Upper lobe of left lung (tissue), 6 donors: ENCODE results near the gene CEACAM19. TPM values are rescaled to one million over a fixed set of nuclear protein-coding genes. Genes with fewer than 3 reads are reported as not detected.
A peak's percentile ranks its signal among the peaks of the same experiment; 100 is the strongest.

Experiments
- ATAC-seq, 2 donors: fragments of 200-7000 bp; cut with Tn5 transposase; one replicate each; pipeline ENCODE4 v1.9.1; 2022; ENCODE audit warnings: mild to moderate bottlenecking in 2 of 2, moderate library complexity in 2 of 2; ENCODE audit not compliant: low FRiP score in 2 of 2
- DNase-seq, 2 donors: peaks; one replicate each; pipeline ENCODE4 v3.0.0-alpha.2; 2019 to 2020
- H3K27ac ChIP-seq, 4 donors: fragments of 200-600 bp; sonication (generic); one replicate each; pipeline ENCODE4 v1.5.1; 2016 to 2019
- H3K27me3 ChIP-seq, 4 donors: fragments of 200-600 bp; sonication (generic); one replicate each; pipeline ENCODE4 v1.5.1; 2017 to 2019
- H3K36me3 ChIP-seq, 4 donors: fragments of 200-600 bp; sonication (generic); one replicate each; pipeline ENCODE4 v1.5.1; 2016 to 2019
- H3K4me1 ChIP-seq, 4 donors: fragments of 200-600 bp; sonication (generic); one replicate each; pipeline ENCODE4 v1.5.1; 2018 to 2019
- H3K4me3 ChIP-seq, 4 donors: fragments of 200-600 bp; sonication (generic); one replicate each; pipeline ENCODE4 v1.5.1; 2017 to 2019; ENCODE audit warnings: mild to moderate bottlenecking in 2 of 4, moderate library complexity in 1 of 4
- H3K9me3 ChIP-seq, 4 donors: fragments of 200-600 bp; sonication (generic); one replicate each; pipeline ENCODE4 v1.5.1; 2018 to 2019
- EP300 ChIP-seq, 4 donors: sonication (generic); formaldehyde crosslinking; IDR thresholded peaks; one replicate each; pipeline ENCODE4 v1.5.1; 2017; ENCODE audit warnings: antibody characterized with exemption in 4 of 4, control low read depth in 2 of 4
- POLR2A ChIP-seq, 4 donors: fragments of 450-650 bp; IDR thresholded peaks; one replicate each; pipeline ENCODE4 v1.5.1; 2016 to 2017; ENCODE audit warnings: antibody characterized with exemption in 4 of 4, mild to moderate bottlenecking in 2 of 4
- POLR2AphosphoS5 ChIP-seq, 2 donors: sonication (generic); formaldehyde crosslinking; IDR thresholded peaks; one replicate each; pipeline ENCODE4 v1.5.1; 2017; ENCODE audit warnings: antibody characterized with exemption in 2 of 2
- WGBS, 2 donors: methylation state at CpG; one replicate each; pipeline ENCODE4 v1.1.5; 2017 to 2018; 5-methylcytosine and 5-hydroxymethylcytosine counted together
- total RNA-seq, 6 donors: library from RNA; depleted of rRNA in 4 of 6; stranded (reverse); fragments of >200 nt in 4 of 6; gene quantifications; one replicate each; pipeline versions ENCODE4 v1.1.0 to v1.2.1, GENCODE V29; 2016 to 2021
- TF ChIP-seq, protein P1 (sequence below), 6 experiments: fragments of 450-650 bp in 4 of 6; fragments of 200-600 bp in 2 of 6; sonication (generic) in 2 of 6; IDR thresholded peaks; one replicate each; pipeline ENCODE4 v1.5.1; 2016 to 2019; ENCODE audit warnings: antibody characterized with exemption in 6 of 6
- donor health status: DM: no; HTN: no; CAD: no; lungs with moderate emphysema.
- donor health status: DM: no; HTN: yes; CAD: no; lungs with severe emphysema.

Gene CEACAM19
- total RNA-seq, 6 donors from 2014 or later, result 2.8 to 13.6 (median 7.2) TPM

DNA sequence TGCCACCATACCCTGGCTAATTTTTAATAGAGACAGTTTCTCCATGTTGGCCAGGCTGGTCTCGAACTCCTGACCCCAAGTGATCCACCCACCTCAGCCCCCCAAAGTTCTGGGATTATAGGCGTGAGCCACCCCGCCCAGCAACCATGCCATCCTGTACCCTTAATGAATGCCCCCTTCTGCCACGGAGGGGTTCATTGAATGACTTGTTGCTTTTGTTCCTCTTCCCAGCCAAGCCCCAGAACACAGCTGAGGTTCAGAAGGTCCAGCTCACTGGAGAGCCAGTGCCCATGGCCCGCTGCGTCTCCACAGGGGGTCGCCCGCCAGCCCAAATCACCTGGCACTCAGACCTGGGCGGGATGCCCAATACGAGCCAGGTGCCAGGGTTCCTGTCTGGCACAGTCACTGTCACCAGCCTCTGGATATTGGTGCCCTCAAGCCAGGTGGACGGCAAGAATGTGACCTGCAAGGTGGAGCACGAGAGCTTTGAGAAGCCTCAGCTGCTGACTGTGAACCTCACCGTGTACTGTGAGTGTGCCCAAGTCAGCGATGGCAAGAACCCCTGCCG lies 21.6 kb upstream of the CEACAM19 start:
- peaks cover 15 to 69% (median 49%) of the 10 kb centered on the region in 4 donors for H3K36me3 ChIP-seq
- H3K27ac ChIP-seq, result no peak overlapping the region
- H3K4me3 ChIP-seq, result no peak overlapping the region
- TF ChIP-seq, protein P1, sequence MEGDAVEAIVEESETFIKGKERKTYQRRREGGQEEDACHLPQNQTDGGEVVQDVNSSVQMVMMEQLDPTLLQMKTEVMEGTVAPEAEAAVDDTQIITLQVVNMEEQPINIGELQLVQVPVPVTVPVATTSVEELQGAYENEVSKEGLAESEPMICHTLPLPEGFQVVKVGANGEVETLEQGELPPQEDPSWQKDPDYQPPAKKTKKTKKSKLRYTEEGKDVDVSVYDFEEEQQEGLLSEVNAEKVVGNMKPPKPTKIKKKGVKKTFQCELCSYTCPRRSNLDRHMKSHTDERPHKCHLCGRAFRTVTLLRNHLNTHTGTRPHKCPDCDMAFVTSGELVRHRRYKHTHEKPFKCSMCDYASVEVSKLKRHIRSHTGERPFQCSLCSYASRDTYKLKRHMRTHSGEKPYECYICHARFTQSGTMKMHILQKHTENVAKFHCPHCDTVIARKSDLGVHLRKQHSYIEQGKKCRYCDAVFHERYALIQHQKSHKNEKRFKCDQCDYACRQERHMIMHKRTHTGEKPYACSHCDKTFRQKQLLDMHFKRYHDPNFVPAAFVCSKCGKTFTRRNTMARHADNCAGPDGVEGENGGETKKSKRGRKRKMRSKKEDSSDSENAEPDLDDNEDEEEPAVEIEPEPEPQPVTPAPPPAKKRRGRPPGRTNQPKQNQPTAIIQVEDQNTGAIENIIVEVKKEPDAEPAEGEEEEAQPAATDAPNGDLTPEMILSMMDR (IDR thresholded peaks at IDR 0.05), result no peak
- TF ChIP-seq POLR2AphosphoS5 (IDR thresholded peaks at IDR 0.05), result no peak
- no peak for TF ChIP-seq EP300 (IDR thresholded peaks at IDR 0.05)
- H3K4me1 ChIP-seq, result peaks cover 21 to 32% (median 29%) of the 10 kb centered on the region in 4 donors
- H3K9me3 ChIP-seq, result no peaks in the 10 kb centered on the region
- no peak for ATAC-seq
- no peaks in the 10 kb centered on the region for H3K27me3 ChIP-seq
- no peak for DNase-seq
- WGBS, 2 donors, result 90 to 97% methylated on average over 10 to 12 of the region's 15 CpGs

DNA sequence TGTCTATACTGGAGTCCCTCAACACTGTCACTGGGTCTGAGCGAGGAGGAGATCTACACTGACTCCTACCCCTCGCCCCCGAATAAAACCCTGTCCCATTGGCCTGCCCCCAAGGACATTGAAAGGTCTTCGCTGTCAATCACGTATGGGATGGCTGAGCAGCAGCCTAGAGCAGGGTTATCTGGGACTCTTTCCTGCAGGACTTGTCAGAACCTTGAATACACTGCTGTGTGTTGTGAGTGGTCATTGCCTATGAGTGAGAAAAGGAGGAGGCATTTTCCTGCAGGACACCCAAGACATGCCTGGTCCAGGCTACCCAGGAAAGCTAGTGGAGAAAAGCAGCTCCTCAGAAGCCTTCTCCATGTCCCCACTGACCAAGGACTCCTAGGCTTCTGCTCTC lies 17.9 kb upstream of the CEACAM19 start:
- Histone ChIP-seq H3K36me3 (peaks cover 18 to 89% (median 56%) of the 10 kb centered on the region in 4 donors), H3K4me1 (peaks cover 6 to 17% (median 9%) of the 10 kb centered on the region in 4 donors), H3K4me3 (no peak overlapping the region), H3K9me3 (no peaks in the 10 kb centered on the region), H3K27ac (peak overlapping the region in 1 of 4 donors; percentile 52), H3K27me3 (no peaks in the 10 kb centered on the region)
- 89 to 95% methylated on average over 5 of the region's 5 CpGs for WGBS, 2 donors
- ATAC-seq (no peak), DNase-seq (no peak)
- TF ChIP-seq EP300 (IDR thresholded peaks at IDR 0.05) (no peak), POLR2A (IDR thresholded peaks at IDR 0.05) (no peak), POLR2AphosphoS5 (IDR thresholded peaks at IDR 0.05) (no peak)
- TF ChIP-seq, protein P1 (IDR thresholded peaks at IDR 0.05), result no peak

DNA sequence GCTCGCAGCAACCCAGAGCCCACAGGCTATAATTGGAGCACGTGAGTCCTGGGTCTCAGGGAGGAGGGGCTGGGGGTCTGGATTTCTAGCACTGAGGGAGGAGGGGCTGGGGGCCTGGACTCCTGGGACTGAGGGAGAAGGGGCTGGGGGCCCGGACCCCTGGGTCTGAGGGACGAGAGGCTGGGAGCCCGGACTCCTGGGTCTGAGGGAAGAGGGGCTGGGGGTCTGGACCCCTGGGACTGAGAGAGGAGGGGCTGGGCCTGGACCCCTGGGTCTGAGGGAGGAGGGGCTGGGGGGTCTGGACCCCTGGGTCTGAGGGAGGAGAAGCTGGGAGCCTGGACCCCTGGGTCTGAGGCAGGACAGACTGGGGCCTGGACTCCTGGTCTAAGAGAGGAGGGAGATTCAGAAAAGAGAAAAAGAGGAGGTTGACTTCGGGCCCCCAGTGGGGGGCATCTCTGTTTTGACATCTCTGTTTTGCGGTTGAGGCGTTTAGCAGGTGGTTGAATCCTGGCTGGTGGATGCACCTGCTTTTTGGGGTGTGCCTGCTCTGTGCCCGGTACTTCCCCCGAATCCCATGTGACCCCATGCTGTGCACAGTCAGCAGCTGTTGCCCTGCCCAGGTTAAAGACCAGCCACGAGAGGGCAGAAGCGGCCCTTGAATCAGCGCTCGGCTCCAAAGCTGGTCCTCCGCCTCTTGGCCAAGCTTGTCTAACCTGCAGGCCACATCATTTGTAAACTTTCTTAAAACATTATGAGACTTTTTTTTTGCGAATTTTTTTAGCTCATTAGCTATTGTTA lies 17.1 kb upstream of the CEACAM19 start:
- no peak for TF ChIP-seq POLR2A (IDR thresholded peaks at IDR 0.05)
- no peak for TF ChIP-seq EP300 (IDR thresholded peaks at IDR 0.05)
- TF ChIP-seq, protein P1 (IDR thresholded peaks at IDR 0.05), result peak; percentile 59 to 81 (median 72)
- peak in 1 of 2 donors; percentile 26 for TF ChIP-seq POLR2AphosphoS5 (IDR thresholded peaks at IDR 0.05)
- H3K27ac ChIP-seq, result peak overlapping the region in 1 of 4 donors; percentile 52
- H3K4me3 ChIP-seq, result no peak overlapping the region
- peak; percentile 81 to 83 for ATAC-seq
- no peaks in the 10 kb centered on the region for H3K27me3 ChIP-seq
- peaks cover 22 to 93% (median 63%) of the 10 kb centered on the region in 4 donors for H3K36me3 ChIP-seq
- 38 to 40% methylated on average over 13 to 16 of the region's 16 CpGs for WGBS, 2 donors
- H3K4me1 ChIP-seq, result peaks cover 0 to 10% (median 2%) of the 10 kb centered on the region in 4 donors
- DNase-seq, result peak in 1 of 2 donors; percentile 91
- H3K9me3 ChIP-seq, result no peaks in the 10 kb centered on the region

DNA sequence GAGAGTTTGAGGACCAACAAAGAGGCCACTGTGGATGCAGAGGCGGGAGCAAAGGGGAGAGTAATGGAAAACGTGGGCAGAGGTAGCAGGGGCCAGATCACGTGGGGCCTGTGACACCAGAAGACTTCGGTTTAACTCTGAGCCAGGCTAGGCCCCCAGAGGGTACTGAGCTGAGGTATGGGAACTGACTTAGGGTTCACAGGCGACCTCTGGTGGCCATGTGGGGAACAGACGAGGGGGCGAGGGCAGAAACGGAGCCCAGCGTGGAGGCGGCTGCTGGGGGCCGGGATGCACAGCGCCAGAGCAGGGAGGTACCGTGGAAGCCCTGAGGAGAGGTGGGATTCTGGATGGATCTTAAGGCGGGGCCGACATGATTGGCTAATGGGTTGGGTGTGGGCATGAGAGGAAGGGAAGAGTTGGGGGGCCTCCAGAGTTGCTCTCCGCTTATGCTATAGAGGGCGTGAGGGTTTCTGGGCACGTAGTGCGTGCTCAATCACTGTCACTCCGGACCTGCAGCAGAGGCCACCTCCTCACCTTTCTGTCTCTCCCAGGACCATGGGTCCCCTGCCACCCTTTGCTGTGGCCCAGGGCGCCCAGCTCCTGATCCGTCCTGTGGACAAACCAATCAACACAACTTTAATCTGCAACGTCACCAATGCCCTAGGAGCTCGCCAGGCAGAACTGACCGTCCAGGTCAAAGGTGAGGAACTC lies 13.9 kb upstream of the CEACAM19 start:
- Histone ChIP-seq H3K4me1 (peaks cover 0 to 10% (median 1%) of the 10 kb centered on the region in 4 donors), H3K4me3 (no peak overlapping the region), H3K36me3 (peaks cover 11 to 93% (median 63%) of the 10 kb centered on the region in 4 donors), H3K27me3 (no peaks in the 10 kb centered on the region), H3K27ac (no peak overlapping the region), H3K9me3 (no peaks in the 10 kb centered on the region)
- peak; percentile 57 to 68 for DNase-seq
- no peak for TF ChIP-seq POLR2AphosphoS5 (IDR thresholded peaks at IDR 0.05)
- TF ChIP-seq, protein P1 (IDR thresholded peaks at IDR 0.05), result peak; percentile 85 to 95 (median 92)
- ATAC-seq, result peak; percentile 74 to 79
- WGBS, 2 donors, result 43% methylated on average over 24 to 25 of the region's 25 CpGs
